ENCODE data around the gene AGMO. TPM values are rescaled to one million over a fixed set of nuclear protein-coding genes. Genes with fewer than 3 reads are reported as not detected.

AGMO gene
- polyA plus RNA-seq, 2 of the 4 experiments (the other 2 are of a cell fraction), result 2.6 to 7.9 TPM

GRCh38 chr7:15527648-15528047, 34.2 kb downstream of the AGMO start:
- DNase-seq (ENCODE audit: low read depth in 1 of 2, low spot score in 1 of 2), result no peak
- FAIRE-seq, result no peak
- ChIA-PET CTCF (interaction anchor here (1.0 kb wide), 1 partner anchor 10 kb away, joined by 3 read pairs; no protein-coding TSS in a partner anchor), POLR2A (no interaction called here)
- no peak for ATAC-seq
- Histone ChIP-seq H3K4me1 (no peaks in the 10 kb centered on the region), H3K27ac (no peak overlapping the region), H3K4me3 (no peak overlapping the region), H3K4me2 (no peak overlapping the region), H3K9me3 (no peaks in the 10 kb centered on the region)
- TF ChIP-seq GATA3 (IDR thresholded peaks at IDR 0.05; ENCODE audit: borderline replicate concordance), result no peak
- no peak for TF ChIP-seq HDAC2 (IDR thresholded peaks at IDR 0.05)
- no peak for TF ChIP-seq RARB (CRISPR knock-in tag; IDR thresholded peaks at IDR 0.05)
- TF ChIP-seq NFE2L2 (conservative IDR thresholded peaks at IDR 0.05; ENCODE audit: low read length), result no peak
- TF ChIP-seq, protein P1, sequence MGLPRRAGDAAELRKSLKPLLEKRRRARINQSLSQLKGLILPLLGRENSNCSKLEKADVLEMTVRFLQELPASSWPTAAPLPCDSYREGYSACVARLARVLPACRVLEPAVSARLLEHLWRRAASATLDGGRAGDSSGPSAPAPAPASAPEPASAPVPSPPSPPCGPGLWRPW (IDR thresholded peaks at IDR 0.05), result no peak
- no peak for TF ChIP-seq ESRRA (IDR thresholded peaks at IDR 0.05; ENCODE audit: borderline replicate concordance, low read length)
- no peak for TF ChIP-seq TP53 (CRISPR knock-in tag; IDR thresholded peaks at IDR 0.05)
- TF ChIP-seq MAFK (IDR thresholded peaks at IDR 0.05; ENCODE audit: partially characterized antibody), result no peak
- no peak for TF ChIP-seq CEBPB (IDR thresholded peaks at IDR 0.05)
- TF ChIP-seq ZSCAN20 (CRISPR knock-in tag; IDR thresholded peaks at IDR 0.05), result no peak
- TF ChIP-seq EP300 (IDR thresholded peaks at IDR 0.05), result no peak
- TF ChIP-seq, protein P2, sequence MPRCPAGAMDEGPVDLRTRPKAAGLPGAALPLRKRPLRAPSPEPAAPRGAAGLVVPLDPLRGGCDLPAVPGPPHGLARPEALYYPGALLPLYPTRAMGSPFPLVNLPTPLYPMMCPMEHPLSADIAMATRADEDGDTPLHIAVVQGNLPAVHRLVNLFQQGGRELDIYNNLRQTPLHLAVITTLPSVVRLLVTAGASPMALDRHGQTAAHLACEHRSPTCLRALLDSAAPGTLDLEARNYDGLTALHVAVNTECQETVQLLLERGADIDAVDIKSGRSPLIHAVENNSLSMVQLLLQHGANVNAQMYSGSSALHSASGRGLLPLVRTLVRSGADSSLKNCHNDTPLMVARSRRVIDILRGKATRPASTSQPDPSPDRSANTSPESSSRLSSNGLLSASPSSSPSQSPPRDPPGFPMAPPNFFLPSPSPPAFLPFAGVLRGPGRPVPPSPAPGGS (IDR thresholded peaks at IDR 0.05), result no peak

- Histone ChIP-seq H3K4me1 (no peaks in the 10 kb centered on the region), H3K4me3 (no peak overlapping the region), H3K4me2 (no peak overlapping the region), H3K27ac (no peak overlapping the region), H3K9me3 (no peaks in the 10 kb centered on the region)
- ChIA-PET POLR2A (no interaction called here), CTCF (no interaction called here)
- DNase-seq (ENCODE audit: low read depth in 1 of 2, low spot score in 1 of 2) (no peak), ATAC-seq (no peak; a peak in 1 of 6 replicates), FAIRE-seq (no peak)
- TF ChIP-seq FOSB (CRISPR knock-in tag; IDR thresholded peaks at IDR 0.05), result no peak
- TF ChIP-seq POLR2A (IDR thresholded peaks at IDR 0.05; ENCODE audit: low read length), result no peak
- no peak for TF ChIP-seq TFCP2L1 (CRISPR knock-in tag; IDR thresholded peaks at IDR 0.05)
- TF ChIP-seq FOSL2 (IDR thresholded peaks at IDR 0.05), result no peak
- TF ChIP-seq FOSL2 (CRISPR knock-in tag; IDR thresholded peaks at IDR 0.05), result no peak
- no peak for TF ChIP-seq HOXA7 (CRISPR knock-in tag; IDR thresholded peaks at IDR 0.05)
- TF ChIP-seq HOXB5 (CRISPR knock-in tag; IDR thresholded peaks at IDR 0.05), result no peak
- TF ChIP-seq JUNB (IDR thresholded peaks at IDR 0.05), result no peak
- TF ChIP-seq RAD21 (conservative IDR thresholded peaks at IDR 0.05 in 1 of 2, IDR thresholded peaks at IDR 0.05 in 1 of 2), result no peak
- TF ChIP-seq ATOH8 (CRISPR knock-in tag; IDR thresholded peaks at IDR 0.05; ENCODE audit: low read depth), result no peak
- TF ChIP-seq ZNF302 (CRISPR knock-in tag; IDR thresholded peaks at IDR 0.05), result no peak
- no peak for TF ChIP-seq BHLHE40 (IDR thresholded peaks at IDR 0.05; ENCODE audit: low read depth, low read length)
- no peak for TF ChIP-seq RARB (CRISPR knock-in tag; IDR thresholded peaks at IDR 0.05)
- 59% methylated on average over 21 of the region's 21 CpGs for WGBS (ENCODE audit: missing lambda C conversion rate)
Observed at GRCh38 chr7:15525652-15526263, 36.1 kb downstream of the AGMO start.

GRCh38 chr7:15524077-15524476, 37.7 kb downstream of the AGMO start:
- CTCF ChIA-PET, result no interaction called here
- H3K27ac ChIP-seq, result no peak overlapping the region
- WGBS (ENCODE audit: missing lambda C conversion rate), result 52% methylated on average over 1 of the region's 1 CpG
- ATAC-seq (no peak), FAIRE-seq (no peak), DNase-seq (ENCODE audit: low read depth in 1 of 2, low spot score in 1 of 2) (no peak)
- no peak overlapping the region for H3K4me3 ChIP-seq
- H3K9me3 ChIP-seq, result 0 out of 3 replicates have a peak, but pooled peaks cover 2% of the 10 kb centered on the region
- H3K4me1 ChIP-seq, result no peaks in the 10 kb centered on the region
- H3K4me2 ChIP-seq, result no peak overlapping the region
- TF ChIP-seq FOXS1 (CRISPR knock-in tag; IDR thresholded peaks at IDR 0.05) (no peak), HOXB13 (CRISPR knock-in tag; IDR thresholded peaks at IDR 0.05; ENCODE audit: low read depth) (no peak), SREBF2 (IDR thresholded peaks at IDR 0.05) (no peak), CTCF (IDR thresholded peaks at IDR 0.05) (no peak), BHLHE40 (IDR thresholded peaks at IDR 0.05; ENCODE audit: low read depth, low read length) (no peak), RCOR1 (IDR thresholded peaks at IDR 0.05; ENCODE audit: low read depth, low read length) (no peak), CBX2 (IDR thresholded peaks at IDR 0.05; ENCODE audit: borderline replicate concordance, low read depth) (no peak), HDAC2 (IDR thresholded peaks at IDR 0.05) (no peak), ESRRA (IDR thresholded peaks at IDR 0.05; ENCODE audit: borderline replicate concordance, low read length) (no peak), EP300 (IDR thresholded peaks at IDR 0.05) (no peak), CEBPB (IDR thresholded peaks at IDR 0.05) (no peak), ELK1 (IDR thresholded peaks at IDR 0.05; ENCODE audit: low read depth, low read length) (no peak), ZNF302 (CRISPR knock-in tag; IDR thresholded peaks at IDR 0.05) (no peak)
- POLR2A ChIA-PET, result no interaction called here
